ENCODE data around the gene CELF2. TPM values are rescaled to one million over a fixed set of nuclear protein-coding genes. Genes with fewer than 3 reads are reported as not detected.
A peak's percentile ranks its signal among the peaks of the same experiment; 100 is the strongest.

The CELF2 gene
- total RNA-seq, 2 experiments from 2014 or later = 197 to 205 TPM

- H3K36me3 Mint-ChIP-seq (ENCODE audit: low read depth) = peaks cover 11% of the 10 kb centered on the region
- no peaks in the 10 kb centered on the region for H3K27me3 Mint-ChIP-seq
- no peak for DNase-seq
- ATAC-seq (ENCODE audit: poor library complexity) = no peak
- no peak overlapping the region for H3K4me3 Mint-ChIP-seq
- H3K9me3 Mint-ChIP-seq = no peaks in the 10 kb centered on the region
- TF ChIP-seq CTCF (IDR thresholded peaks at IDR 0.05) = no peak
- H3K27ac Mint-ChIP-seq = peak overlapping the region; percentile 74
- H3K4me1 Mint-ChIP-seq (ENCODE audit: low read depth) = peaks cover 52% of the 10 kb centered on the region
- ChIA-PET POLR2A (no interaction called here), CTCF (no interaction called here)
- peaks cover 9% of the 10 kb centered on the region for H3K36me3 ChIP-seq (ENCODE audit: insufficient read depth, low read length)
- intact Hi-C loops (cut with DNase I, micrococcal nuclease) = no loop called here
- no peak overlapping the region for H3K27ac ChIP-seq (ENCODE audit: low read depth in 1 of 2, low read length in 2 of 2)
- no peaks in the 10 kb centered on the region for H3K27me3 ChIP-seq (ENCODE audit: control insufficient read depth in 1 of 2, insufficient read depth in 2 of 2, low read length in 2 of 2)
- peaks cover 0 to 10% of the 10 kb centered on the region in 2 experiments for H3K9me3 ChIP-seq (ENCODE audit: control insufficient read depth in 1 of 2, insufficient read depth in 1 of 2, low read length in 2 of 2)
- peaks cover 19% of the 10 kb centered on the region for H3K4me1 ChIP-seq (ENCODE audit: insufficient read depth, low read length)
- no peak overlapping the region for H3K4me3 ChIP-seq (ENCODE audit: low read length)
These were observed 322.0 kb downstream of the CELF2 start for GRCh38 chr10:11339660-11340059.

GRCh38 chr10:11341283-11341960, 323.8 kb downstream of the CELF2 start:
- H3K36me3 Mint-ChIP-seq (ENCODE audit: low read depth) = no peaks in the 10 kb centered on the region
- Histone ChIP-seq H3K4me3 (ENCODE audit: low read length) (no peak overlapping the region), H3K9me3 (ENCODE audit: control insufficient read depth in 1 of 2, insufficient read depth in 1 of 2, low read length in 2 of 2) (peaks cover 0 to 12% of the 10 kb centered on the region in 2 experiments), H3K27ac (ENCODE audit: low read depth in 1 of 2, low read length in 2 of 2) (no peak overlapping the region), H3K36me3 (ENCODE audit: insufficient read depth, low read length) (peaks cover 2% of the 10 kb centered on the region), H3K27me3 (ENCODE audit: control insufficient read depth in 1 of 2, insufficient read depth in 2 of 2, low read length in 2 of 2) (no peaks in the 10 kb centered on the region), H3K4me1 (ENCODE audit: insufficient read depth, low read length) (peaks cover 21% of the 10 kb centered on the region)
- ChIA-PET POLR2A (no interaction called here), CTCF (no interaction called here)
- no peak for DNase-seq
- no peak for TF ChIP-seq CTCF (IDR thresholded peaks at IDR 0.05)
- no peak overlapping the region for H3K4me3 Mint-ChIP-seq
- no peaks in the 10 kb centered on the region for H3K27me3 Mint-ChIP-seq
- peaks cover 47% of the 10 kb centered on the region for H3K4me1 Mint-ChIP-seq (ENCODE audit: low read depth)
- intact Hi-C loops (cut with DNase I, micrococcal nuclease) = no loop called here
- H3K27ac Mint-ChIP-seq = no peak overlapping the region
- no peaks in the 10 kb centered on the region for H3K9me3 Mint-ChIP-seq
- no peak for ATAC-seq (ENCODE audit: poor library complexity)

- no peak for ATAC-seq (ENCODE audit: poor library complexity)
- H3K36me3 ChIP-seq (ENCODE audit: insufficient read depth, low read length) = no peaks in the 10 kb centered on the region
- Mint-ChIP-seq H3K4me3 (no peak overlapping the region), H3K9me3 (no peaks in the 10 kb centered on the region), H3K27me3 (no peaks in the 10 kb centered on the region), H3K36me3 (ENCODE audit: low read depth) (no peaks in the 10 kb centered on the region), H3K27ac (no peak overlapping the region), H3K4me1 (ENCODE audit: low read depth) (peaks cover 36% of the 10 kb centered on the region)
- H3K4me1 ChIP-seq (ENCODE audit: insufficient read depth, low read length) = peaks cover 8% of the 10 kb centered on the region
- ChIA-PET CTCF (no interaction called here), POLR2A (no interaction called here)
- peaks cover 0 to 12% of the 10 kb centered on the region in 2 experiments for H3K9me3 ChIP-seq (ENCODE audit: control insufficient read depth in 1 of 2, insufficient read depth in 1 of 2, low read length in 2 of 2)
- no peak for TF ChIP-seq CTCF (IDR thresholded peaks at IDR 0.05)
- no peak overlapping the region for H3K27ac ChIP-seq (ENCODE audit: low read depth in 1 of 2, low read length in 2 of 2)
- no peaks in the 10 kb centered on the region for H3K27me3 ChIP-seq (ENCODE audit: control insufficient read depth in 1 of 2, insufficient read depth in 2 of 2, low read length in 2 of 2)
- H3K4me3 ChIP-seq (ENCODE audit: low read length) = no peak overlapping the region
- intact Hi-C loops (cut with DNase I, micrococcal nuclease) = no loop called here
- DNase-seq = no peak
These were observed 326.4 kb downstream of the CELF2 start for GRCh38 chr10:11344081-11344480.
